ENCODE results near the gene SIRT7.
"Not testable (repeated sequence)": the region's sequence is repeated elsewhere in the genome, so short reads cannot be mapped to it uniquely, and the experiment has no call there.

SIRT7 gene

GRCh38 chr17:81954131-81955057 is 36.4 kb upstream of the SIRT7 start:
- no peak for DNase-seq

GRCh38 chr17:81953443-81953842 is 35.5 kb upstream of the SIRT7 start:
- DNase-seq, result not testable (repeated sequence)

- DNase-seq, result no peak
Observed at GRCh38 chr17:81952792-81953228, 34.8 kb upstream of the SIRT7 start.

- DNase-seq, result no peak
Observed at GRCh38 chr17:81951785-81952684, 34.1 kb upstream of the SIRT7 start.

- no peak for DNase-seq
Observed at GRCh38 chr17:81950501-81950900, 32.5 kb upstream of the SIRT7 start.

GRCh38 chr17:81948635-81949378 is 30.8 kb upstream of the SIRT7 start:
- no peak for DNase-seq

- DNase-seq, result no peak
Observed at GRCh38 chr17:81947189-81947588, 29.2 kb upstream of the SIRT7 start, which contains the start of gene MYADML2. TSS of gene MYADML2 (minus strand) at chr17:81947233. CDS start at chr17:81941741, 5,492 bp downstream.

GRCh38 chr17:81944858-81945257 is 26.9 kb upstream of the SIRT7 start:
- DNase-seq, result no peak

GRCh38 chr17:81942167-81942553 is 24.2 kb upstream of the SIRT7 start:
- DNase-seq, result no peak

- DNase-seq, result no peak
Observed at GRCh38 chr17:81941484-81942166, 23.6 kb upstream of the SIRT7 start.

- no peak for DNase-seq
Observed at GRCh38 chr17:81940538-81941483, 22.8 kb upstream of the SIRT7 start.

GRCh38 chr17:81939881-81940385 is 22.0 kb upstream of the SIRT7 start:
- no peak for DNase-seq

- no peak for DNase-seq
Observed at GRCh38 chr17:81939218-81939617, 21.2 kb upstream of the SIRT7 start.

GRCh38 chr17:81935709-81936084 is 17.7 kb upstream of the SIRT7 start:
- no peak for DNase-seq

- DNase-seq, result no peak
Observed at GRCh38 chr17:81934850-81935708, 17.1 kb upstream of the SIRT7 start.

GRCh38 chr17:81934098-81934757 is 16.3 kb upstream of the SIRT7 start:
- DNase-seq, result no peak

- no peak for DNase-seq
Observed at GRCh38 chr17:81933178-81933699, 15.3 kb upstream of the SIRT7 start.

- DNase-seq, result no peak
Observed at GRCh38 chr17:81932333-81932983, 14.5 kb upstream of the SIRT7 start.

All from CD4-positive, alpha-beta T cell treated with Interleukin-15 for 1 hour (primary cell).